IPS-NIHi7 (cell line): ENCODE data around the gene GNAQ.

Experiments used
- DNase-seq: peaks from one replicate; pipeline ENCODE4 v3.0.0; 2012; ENCODE audit warnings: mixed read lengths; ENCODE audit errors: extremely low spot score

GNAQ gene

GRCh38 chr9:77975036-77975435, 56.6 kb downstream of the GNAQ start:
- no peak for DNase-seq

- DNase-seq = no peak
These were observed 57.2 kb downstream of the GNAQ start for GRCh38 chr9:77974434-77974833.

GRCh38 chr9:77969083-77969482, 62.5 kb downstream of the GNAQ start:
- DNase-seq = no peak

DNA sequence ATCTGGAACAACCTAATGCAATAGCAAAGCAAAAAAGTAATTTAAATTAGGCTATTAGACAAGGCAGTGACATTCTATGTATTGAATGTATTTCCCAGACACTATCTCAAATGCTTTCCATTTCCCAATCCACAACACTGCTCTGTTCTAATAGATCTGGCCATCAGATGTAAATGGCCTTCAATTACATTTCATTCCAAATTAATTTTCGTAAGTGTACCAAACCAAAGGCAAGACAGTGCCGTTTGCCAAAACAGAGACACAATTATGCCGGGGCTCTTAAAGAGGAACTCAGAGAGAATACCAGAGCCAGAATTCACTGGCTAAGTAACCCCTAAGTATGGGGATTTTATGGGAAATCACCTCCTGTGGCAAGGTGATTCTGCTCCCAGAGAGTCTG, 63.1 kb downstream of the GNAQ start:
- DNase-seq = no peak

- no peak for DNase-seq
These were observed 64.9 kb downstream of the GNAQ start for GRCh38 chr9:77966718-77967117.

GRCh38 chr9:77965445-77966123, 66.0 kb downstream of the GNAQ start:
- DNase-seq = no peak

GRCh38 chr9:77964258-77964657, 67.4 kb downstream of the GNAQ start:
- DNase-seq = no peak

DNA sequence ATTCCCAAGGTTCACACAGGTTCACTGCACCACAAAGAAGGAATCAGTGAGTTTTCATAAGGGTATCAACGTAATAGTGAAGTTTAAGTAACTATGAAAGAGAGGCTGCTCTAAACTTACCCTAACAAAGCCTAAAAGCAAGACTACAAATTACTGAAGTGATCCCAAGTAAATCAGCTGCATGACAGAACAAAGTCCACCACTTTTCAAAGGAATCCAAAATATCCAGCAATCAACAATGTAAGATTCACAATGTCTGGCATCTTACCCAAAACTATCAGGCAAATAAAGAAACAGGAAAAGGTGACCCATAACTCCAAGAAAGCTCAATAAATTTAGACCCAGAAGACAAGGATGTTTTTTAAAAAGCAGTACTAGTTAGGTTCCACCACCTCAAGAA, 70.1 kb downstream of the GNAQ start:
- DNase-seq = no peak

GRCh38 chr9:77960356-77961153, 71.1 kb downstream of the GNAQ start:
- DNase-seq = peak; percentile 55

DNA sequence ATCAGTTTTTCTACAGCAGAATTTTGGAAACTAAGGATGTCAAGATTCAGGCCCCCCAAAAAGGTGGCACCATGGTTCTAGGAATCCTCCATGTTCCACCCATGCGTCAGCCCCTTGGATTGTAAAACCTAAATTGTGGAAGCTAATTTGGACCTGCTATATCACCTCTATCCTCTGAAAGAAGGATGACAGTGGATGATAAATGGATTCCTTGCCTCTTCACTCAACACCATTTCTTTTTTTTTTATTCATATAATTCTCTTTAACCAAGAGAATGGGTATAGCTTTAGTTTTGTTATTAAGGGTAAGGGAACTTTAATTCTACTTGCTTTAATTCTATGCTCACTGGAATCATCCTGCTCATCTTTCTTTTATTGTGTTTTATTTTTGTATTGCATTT, 71.8 kb downstream of the GNAQ start:
- DNase-seq = no peak

DNA sequence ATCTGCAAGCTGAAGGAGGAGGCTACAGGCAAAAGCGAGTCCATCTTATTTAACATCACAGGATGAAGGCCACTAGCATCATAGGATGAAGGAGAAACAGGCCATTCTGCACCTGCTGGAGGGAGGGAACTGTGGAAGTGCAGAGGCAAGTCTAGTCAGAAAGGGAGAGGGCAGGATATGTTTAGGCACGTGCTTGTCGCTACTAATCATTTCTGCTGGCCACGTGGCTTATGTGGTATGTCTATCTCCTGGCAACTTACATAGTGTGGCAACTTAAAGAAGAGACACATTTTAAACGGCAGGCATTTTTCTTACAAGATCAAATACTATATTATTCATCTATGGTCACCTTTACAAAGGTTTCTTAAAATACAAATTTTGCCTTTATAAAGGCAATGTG, 74.0 kb downstream of the GNAQ start:
- DNase-seq = no peak

- no peak for DNase-seq
These were observed 75.1 kb downstream of the GNAQ start for GRCh38 chr9:77956555-77956954.

- no peak for DNase-seq
These were observed 77.0 kb downstream of the GNAQ start for GRCh38 chr9:77954666-77955015.

DNA sequence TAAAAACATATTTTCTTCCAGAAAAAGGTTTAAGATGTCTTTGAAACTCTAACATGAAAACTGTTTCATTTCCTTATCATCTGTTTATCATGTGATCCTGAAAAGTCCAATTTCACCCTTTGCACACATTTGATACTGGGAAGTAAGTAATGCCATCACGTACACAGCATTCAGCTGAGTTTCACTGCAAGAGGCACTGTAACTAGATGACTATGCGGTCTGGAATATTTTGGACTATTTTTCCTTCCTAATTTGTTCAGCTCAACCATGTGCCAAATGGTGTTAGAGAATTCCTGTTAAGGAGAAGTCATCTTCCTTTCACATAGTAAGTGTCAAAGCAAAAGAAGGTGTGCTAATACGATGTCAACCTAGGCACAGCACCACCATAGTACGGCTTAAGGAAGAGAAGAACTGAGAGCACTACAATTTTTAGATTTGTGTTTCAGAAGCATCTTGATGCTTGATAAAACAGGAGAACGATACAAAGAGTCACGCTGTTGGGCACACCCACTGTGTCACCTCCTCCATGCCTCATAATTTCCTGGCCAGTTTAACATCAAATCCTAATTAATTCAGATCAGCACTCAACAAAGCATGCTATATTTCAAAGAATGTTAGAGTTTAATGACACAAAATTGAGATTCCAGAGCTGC, 77.5 kb downstream of the GNAQ start:
- DNase-seq = no peak

DNA sequence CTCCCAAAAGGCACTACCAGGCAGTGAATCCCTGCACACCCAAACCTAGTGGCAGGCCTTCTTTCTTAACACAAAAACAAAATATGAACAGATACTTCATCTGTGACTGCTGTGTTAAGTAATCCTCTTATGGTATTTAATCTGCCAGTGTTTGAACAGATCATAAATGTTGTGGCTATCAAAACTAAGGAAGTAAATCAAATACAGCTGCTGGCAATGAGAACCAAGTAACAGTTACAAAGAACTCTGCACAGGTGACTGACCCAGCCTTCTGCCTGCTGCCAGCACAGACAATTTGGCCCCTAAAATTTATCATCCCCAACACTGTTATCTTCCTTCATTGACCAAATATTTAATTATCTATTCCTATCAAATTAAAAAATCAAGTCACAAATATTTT, 78.0 kb downstream of the GNAQ start:
- DNase-seq = no peak

DNA sequence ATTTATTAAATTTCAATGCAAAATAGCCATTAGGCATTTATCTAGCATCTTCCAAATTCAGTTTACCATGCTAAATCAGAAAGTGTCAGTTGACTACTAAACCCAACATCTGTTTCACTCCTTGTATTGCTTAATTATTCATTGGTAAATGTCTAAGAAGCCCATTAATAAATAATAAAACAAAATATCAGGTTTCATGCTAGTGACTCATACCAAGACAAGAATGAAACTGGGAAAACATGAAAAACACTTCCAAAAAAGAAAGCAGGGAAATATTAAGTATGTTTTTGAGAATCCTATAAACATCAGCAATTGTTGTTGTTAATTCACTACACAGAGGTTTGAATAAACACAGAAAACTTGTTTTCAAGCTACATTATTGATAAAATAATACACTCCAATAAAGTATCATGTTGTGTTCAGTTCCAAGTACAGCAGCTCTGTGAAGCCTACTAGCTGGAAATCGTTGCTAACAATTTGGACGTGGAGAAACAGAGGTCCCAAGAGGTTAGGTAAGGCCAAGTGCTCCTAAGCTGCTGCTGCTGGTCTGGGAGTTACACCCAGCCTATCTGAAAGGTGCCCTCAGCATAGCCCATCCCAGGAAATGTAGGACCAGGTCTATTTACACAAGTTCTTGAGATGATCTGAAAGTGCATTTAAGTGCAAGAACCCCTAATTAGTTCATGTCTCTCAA, 78.8 kb downstream of the GNAQ start:
- DNase-seq = no peak

DNA sequence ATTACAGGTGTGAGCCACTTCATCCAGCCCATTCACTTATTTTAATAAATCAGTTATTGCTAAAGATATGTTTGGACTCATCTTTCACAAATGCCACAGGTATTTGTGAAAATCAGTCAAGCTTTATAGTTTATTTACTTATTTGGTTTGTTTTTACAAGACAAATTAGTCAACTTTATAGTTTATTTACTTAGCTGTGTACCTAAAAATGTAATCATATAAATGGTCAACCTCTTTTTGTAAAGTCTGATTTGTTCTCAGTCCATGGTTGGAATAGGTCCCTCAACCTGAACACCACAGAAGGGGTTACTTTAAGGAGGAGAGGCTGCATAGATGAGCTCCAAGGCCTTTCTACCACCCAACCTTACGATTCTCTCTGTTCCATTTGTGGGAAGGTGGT, 80.2 kb downstream of the GNAQ start:
- DNase-seq = no peak

DNA sequence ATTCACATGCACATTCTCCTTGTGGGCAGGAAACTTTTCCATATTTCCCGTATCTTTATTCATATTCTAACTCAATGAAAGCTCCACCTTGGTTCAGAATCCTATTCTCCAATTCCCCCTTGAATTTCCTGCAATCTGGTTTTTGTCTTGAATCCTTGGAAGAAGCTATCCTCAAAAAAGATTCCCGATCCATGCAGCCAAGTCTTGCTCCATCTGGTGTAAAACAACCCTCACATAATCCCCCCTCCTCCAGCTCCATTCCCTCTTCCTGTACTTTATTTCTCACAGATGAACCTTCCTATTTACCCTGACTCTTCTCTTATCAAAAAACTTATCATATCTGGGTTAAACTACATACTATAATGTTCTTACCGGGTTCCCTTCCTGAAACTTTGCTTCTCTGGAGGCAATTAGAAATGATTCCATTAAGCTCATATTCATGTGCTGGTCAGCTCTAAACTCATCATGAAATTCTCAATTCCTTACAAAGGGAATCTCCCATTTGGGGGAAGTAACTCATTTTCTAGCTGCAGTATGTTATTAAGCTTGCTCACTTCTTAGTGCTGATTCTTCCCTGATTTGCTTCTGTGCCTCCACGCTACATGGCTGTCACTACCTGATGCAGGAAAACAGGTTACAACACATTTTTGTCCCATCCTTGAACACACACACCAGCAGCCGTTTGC, 81.7 kb downstream of the GNAQ start:
- DNase-seq = no peak

- no peak for DNase-seq
These were observed 84.0 kb downstream of the GNAQ start for GRCh38 chr9:77947651-77948050.

DNA sequence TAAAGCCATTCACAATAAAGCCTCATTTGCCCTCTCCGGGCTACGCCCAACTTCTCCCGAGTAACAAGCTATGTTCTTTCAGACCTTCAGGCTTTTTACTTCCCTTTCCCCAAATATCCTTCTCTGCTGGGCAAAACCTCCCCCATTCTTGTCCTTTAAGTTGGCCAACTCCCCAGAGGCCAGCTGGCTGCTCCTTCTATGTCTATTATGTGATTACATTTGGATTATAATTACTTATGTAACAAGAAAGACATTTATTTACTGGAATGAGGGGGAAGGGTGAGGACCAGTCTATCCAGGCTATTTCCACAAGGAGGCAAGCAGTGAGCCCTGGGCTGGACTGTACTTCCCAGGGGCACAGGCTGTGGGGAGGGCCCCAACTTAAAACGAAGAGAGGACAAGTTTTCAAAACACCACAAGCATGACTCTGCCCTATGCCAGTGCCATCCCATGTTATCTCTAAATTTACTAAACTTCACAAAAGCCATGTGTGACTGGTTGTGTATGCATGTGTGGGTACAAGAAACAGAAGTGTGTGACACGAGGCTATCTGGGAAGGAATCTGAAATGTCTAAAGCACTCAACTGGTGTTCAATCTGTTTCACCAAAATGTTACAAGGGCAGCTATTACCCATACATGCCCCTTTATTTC, 84.5 kb downstream of the GNAQ start:
- no peak for DNase-seq

DNA sequence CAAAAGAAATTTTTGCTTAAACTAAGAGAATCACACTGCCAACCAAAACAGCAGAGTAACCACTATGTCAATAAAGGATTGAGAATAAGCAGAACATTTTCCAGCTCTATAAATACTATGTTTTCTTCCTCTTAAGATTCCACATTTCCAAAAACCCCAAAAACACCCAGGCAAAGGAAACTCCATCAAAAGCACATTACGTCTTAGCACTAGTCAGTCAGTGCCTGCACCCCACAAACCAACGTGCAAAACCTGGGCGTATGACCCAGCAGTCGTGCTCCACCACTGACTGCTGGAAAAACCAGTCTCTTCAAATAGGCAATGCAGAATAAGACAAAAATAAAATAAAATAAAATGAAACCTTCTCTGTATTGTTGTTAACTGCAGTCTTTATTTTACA, 85.3 kb downstream of the GNAQ start:
- no peak for DNase-seq
